Calu3 (cell line): ENCODE measurements around the gene CST3. TPM values are rescaled to one million over a fixed set of nuclear protein-coding genes. Genes with fewer than 3 reads are reported as not detected.
"Not testable (repeated sequence)": the region's sequence is repeated elsewhere in the genome, so short reads cannot be mapped to it uniquely, and the experiment has no call there.

ENCODE experiments used
- BruUV-seq: library from RNA; stranded (reverse); fragments of 400-500 nt; replicated peaks from 2 replicates; lab custom pipeline; 2021; lab: Mats Ljungman, UMichigan
- CTCF ChIA-PET: fragments of 300-600 bp; sonication (Branson Sonifier 250); formaldehyde crosslinking; loops from one replicate; lab custom pipeline; 2022; ENCODE audit warnings: antibody characterized with exemption; lab: Charles Lee
- DNase-seq: peaks from one replicate; pipeline ENCODE4 v3.0.0; 2022
- H3K27ac Mint-ChIP-seq: one replicate; pipeline ENCODE4 v1.8.0; 2022; ENCODE audit warnings: mixed read lengths; ENCODE audit not compliant: unreplicated experiment
- H3K27me3 Mint-ChIP-seq: one replicate; pipeline ENCODE4 v1.8.0; 2022; ENCODE audit warnings: mixed read lengths; ENCODE audit not compliant: unreplicated experiment
- H3K36me3 Mint-ChIP-seq: one replicate; pipeline ENCODE4 v1.8.0; 2022; ENCODE audit warnings: mild to moderate bottlenecking, moderate library complexity, mixed read lengths; ENCODE audit not compliant: insufficient read depth, unreplicated experiment
- H3K4me1 Mint-ChIP-seq: one replicate; pipeline ENCODE4 v1.8.0; 2022; ENCODE audit warnings: mild to moderate bottlenecking, low read depth, mixed read lengths; ENCODE audit not compliant: unreplicated experiment
- H3K4me3 Mint-ChIP-seq: one replicate; pipeline ENCODE4 v1.8.0; 2022; ENCODE audit warnings: mild to moderate bottlenecking, low read depth, moderate library complexity, mixed read lengths; ENCODE audit not compliant: unreplicated experiment
- H3K9me3 Mint-ChIP-seq: one replicate; pipeline ENCODE4 v1.8.0; 2022; ENCODE audit warnings: low read depth, mixed read lengths; ENCODE audit not compliant: unreplicated experiment
- CTCF ChIP-seq: fragments of 200-600 bp; IDR thresholded peaks from one replicate; pipeline ENCODE4 v1.8.0; 2022; ENCODE audit warnings: antibody characterized with exemption; ENCODE audit not compliant: unreplicated experiment
- intact Hi-C: fragments of 100-400 bp; cut with micrococcal nuclease; formaldehyde crosslinking; loops from one replicate; pipeline ENCODE4 v1.10.0; 2022; ENCODE audit not compliant: unreplicated experiment
- total RNA-seq: library from RNA; stranded (reverse); gene quantifications from 2 replicates; pipeline ENCODE4 v1.2.3, GENCODE V29; 2022

CST3 gene
- total RNA-seq, 1 experiment from 2014 or later = 95.7 TPM

- intact Hi-C loops = no loop called here
- CTCF ChIA-PET = no interaction called here
- DNase-seq = no peak
- no peak overlapping the region for H3K4me3 Mint-ChIP-seq
- no peaks in the 10 kb centered on the region for H3K36me3 Mint-ChIP-seq
- no peak for TF ChIP-seq CTCF
- no peaks in the 10 kb centered on the region for H3K9me3 Mint-ChIP-seq
- H3K4me1 Mint-ChIP-seq = peaks cover 10% of the 10 kb centered on the region
- no peak overlapping the region for H3K27ac Mint-ChIP-seq
- no TSS peak for BruUV-seq
- no peaks in the 10 kb centered on the region for H3K27me3 Mint-ChIP-seq
These were observed 14.0 kb downstream of the CST3 start for GRCh38 chr20:23623666-23624323.

DNA sequence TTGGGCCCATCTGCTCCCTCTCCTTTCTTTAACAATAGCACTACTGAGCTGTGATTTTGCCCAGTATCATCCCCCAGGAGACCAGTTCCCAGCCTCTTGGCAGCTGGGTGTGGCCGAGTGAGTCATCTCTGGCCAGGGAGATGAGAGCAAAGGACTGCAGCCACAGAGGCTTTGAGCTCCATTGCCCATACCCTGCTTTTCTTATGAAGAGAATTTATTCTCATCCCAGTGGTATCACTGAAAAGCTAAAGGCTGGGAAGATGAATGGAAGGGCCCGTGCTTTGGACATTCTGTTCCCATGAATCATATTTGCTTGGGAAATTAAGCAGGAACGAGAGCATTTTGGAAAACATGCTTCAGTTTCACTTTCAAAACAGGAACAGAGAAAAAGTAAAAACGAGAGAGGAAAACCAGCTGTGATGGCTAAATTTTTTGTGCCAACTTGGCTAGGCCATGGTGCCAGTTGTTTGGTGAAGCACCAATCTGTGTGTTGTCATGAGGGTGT is 14.9 kb downstream of the CST3 start:
- H3K4me1 Mint-ChIP-seq = peaks cover 10% of the 10 kb centered on the region
- no peaks in the 10 kb centered on the region for H3K36me3 Mint-ChIP-seq
- H3K27ac Mint-ChIP-seq = peak overlapping the region; percentile 77
- no peaks in the 10 kb centered on the region for H3K9me3 Mint-ChIP-seq
- H3K4me3 Mint-ChIP-seq = peak overlapping the region; percentile 53
- no peaks in the 10 kb centered on the region for H3K27me3 Mint-ChIP-seq
- no TSS peak for BruUV-seq
- CTCF ChIA-PET = interaction anchor here (0.7 to 0.9 kb wide), 3 partner anchors 48 to 252 kb away, joined by 3 to 8 read pairs (median 6); no protein-coding TSS in a partner anchor
- peak; percentile 37 for DNase-seq
- intact Hi-C loops = no loop called here
- no peak for TF ChIP-seq CTCF

DNA sequence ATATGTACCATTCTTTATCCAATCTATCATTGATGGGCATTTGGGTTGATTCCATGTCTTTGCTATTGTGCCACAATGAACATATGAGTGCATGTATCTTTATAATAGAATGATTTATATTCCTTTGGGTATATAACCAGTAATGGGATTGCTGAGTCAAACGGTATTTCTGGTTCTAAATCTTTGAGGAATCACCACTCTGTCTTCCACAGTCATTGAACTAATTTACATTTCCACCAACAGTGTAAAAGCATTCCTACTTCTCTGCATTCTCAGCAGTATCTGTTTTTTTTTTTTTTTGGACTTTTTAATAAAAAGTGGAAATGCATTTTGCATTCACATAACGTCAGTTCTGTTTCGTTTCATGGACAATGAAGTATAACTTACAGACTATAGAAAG is 15.4 kb downstream of the CST3 start:
- H3K4me3 Mint-ChIP-seq, H3K27me3 Mint-ChIP-seq, BruUV-seq, H3K9me3 Mint-ChIP-seq, H3K36me3 Mint-ChIP-seq, H3K27ac Mint-ChIP-seq, intact Hi-C loops, DNase-seq: not testable (repeated sequence)
- H3K4me1 Mint-ChIP-seq = peaks cover 10% of the 10 kb centered on the region
- CTCF ChIA-PET = interaction anchor here (0.7 to 0.9 kb wide), 3 partner anchors 48 to 252 kb away, joined by 3 to 8 read pairs (median 6); no protein-coding TSS in a partner anchor

GRCh38 chr20:23620670-23621386 is 16.9 kb downstream of the CST3 start:
- intact Hi-C loops, H3K4me3 Mint-ChIP-seq, H3K27me3 Mint-ChIP-seq, H3K9me3 Mint-ChIP-seq, BruUV-seq, H3K36me3 Mint-ChIP-seq, H3K27ac Mint-ChIP-seq, CTCF ChIA-PET, DNase-seq: not testable (repeated sequence)
- H3K4me1 Mint-ChIP-seq = peaks cover 10% of the 10 kb centered on the region

GRCh38 chr20:23614163-23614562 is 23.6 kb downstream of the CST3 start:
- CTCF ChIA-PET = no interaction called here
- intact Hi-C loops = no loop called here
- BruUV-seq = no TSS peak

More at GRCh38 chr20:23614163-23614562, 23.6 kb downstream of the CST3 start:
- H3K9me3 Mint-ChIP-seq = no peaks in the 10 kb centered on the region
- no peak for TF ChIP-seq CTCF
- DNase-seq = no peak
- no peaks in the 10 kb centered on the region for H3K36me3 Mint-ChIP-seq
- no peak overlapping the region for H3K27ac Mint-ChIP-seq
- no peak overlapping the region for H3K4me3 Mint-ChIP-seq
- H3K27me3 Mint-ChIP-seq = no peaks in the 10 kb centered on the region
- no peaks in the 10 kb centered on the region for H3K4me1 Mint-ChIP-seq
